SIG-M5 treated with dmso at 0.1 percent for 504 hours (cell line): ENCODE results near the gene P2RX4.
"Not testable (repeated sequence)": the region's sequence is repeated elsewhere in the genome, so short reads cannot be mapped to it uniquely, and the experiment has no call there.

Experiments used
- DNase-seq: peaks from one replicate; lab custom pipeline; 2025; ENCODE audit not compliant: unreplicated experiment; lab: John Stamatoyannopoulos, UW

Gene P2RX4

GRCh38 chr12:121219353-121219986 lies 9.5 kb downstream of the P2RX4 start:
- DNase-seq = no peak

- DNase-seq = no peak
Observed at GRCh38 chr12:121222847-121223246, 12.9 kb downstream of the P2RX4 start.

- DNase-seq = no peak
Observed at GRCh38 chr12:121223292-121224285, 13.7 kb downstream of the P2RX4 start.

GRCh38 chr12:121224591-121224990 lies 14.7 kb downstream of the P2RX4 start:
- DNase-seq = no peak

- DNase-seq = no peak
Observed at GRCh38 chr12:121226399-121226798, 16.5 kb downstream of the P2RX4 start.

- not testable (repeated sequence) for DNase-seq
Observed at GRCh38 chr12:121226871-121227270, 16.9 kb downstream of the P2RX4 start.

- peak; percentile 56 for DNase-seq
Observed at GRCh38 chr12:121227294-121227693, 17.4 kb downstream of the P2RX4 start.

GRCh38 chr12:121228919-121229665 lies 19.2 kb downstream of the P2RX4 start:
- DNase-seq = no peak

GRCh38 chr12:121229826-121230537 lies 20.1 kb downstream of the P2RX4 start:
- DNase-seq = peak; percentile 72

- no peak for DNase-seq
Observed at GRCh38 chr12:121230538-121230907, 20.6 kb downstream of the P2RX4 start.

- no peak for DNase-seq
Observed at GRCh38 chr12:121232163-121232562, 22.2 kb downstream of the P2RX4 start.

- DNase-seq = peak; percentile 12
Observed at GRCh38 chr12:121232977-121233627, 23.2 kb downstream of the P2RX4 start.

- DNase-seq = no peak
Observed at GRCh38 chr12:121233628-121234020, 23.7 kb downstream of the P2RX4 start.

- no peak for DNase-seq
Observed at GRCh38 chr12:121236776-121237175, 26.8 kb downstream of the P2RX4 start.

- no peak for DNase-seq
Observed at GRCh38 chr12:121237415-121237814, 27.5 kb downstream of the P2RX4 start.

- no peak for DNase-seq
Observed at GRCh38 chr12:121238086-121238485, 28.2 kb downstream of the P2RX4 start.

- peak; percentile 64 for DNase-seq
Observed at GRCh38 chr12:121238604-121239350, 28.8 kb downstream of the P2RX4 start.

GRCh38 chr12:121239351-121240061 lies 29.6 kb downstream of the P2RX4 start:
- peak; percentile 92 for DNase-seq

GRCh38 chr12:121240062-121240420 lies 30.1 kb downstream of the P2RX4 start:
- peak; percentile 38 for DNase-seq
